Measurements from ENCODE around the gene GATA5. TPM values are rescaled to one million over a fixed set of nuclear protein-coding genes. Genes with fewer than 3 reads are reported as not detected.

Gene GATA5
- total RNA-seq, 2 donors from 2014 or later, result 2.5 to 6.7 TPM

DNA sequence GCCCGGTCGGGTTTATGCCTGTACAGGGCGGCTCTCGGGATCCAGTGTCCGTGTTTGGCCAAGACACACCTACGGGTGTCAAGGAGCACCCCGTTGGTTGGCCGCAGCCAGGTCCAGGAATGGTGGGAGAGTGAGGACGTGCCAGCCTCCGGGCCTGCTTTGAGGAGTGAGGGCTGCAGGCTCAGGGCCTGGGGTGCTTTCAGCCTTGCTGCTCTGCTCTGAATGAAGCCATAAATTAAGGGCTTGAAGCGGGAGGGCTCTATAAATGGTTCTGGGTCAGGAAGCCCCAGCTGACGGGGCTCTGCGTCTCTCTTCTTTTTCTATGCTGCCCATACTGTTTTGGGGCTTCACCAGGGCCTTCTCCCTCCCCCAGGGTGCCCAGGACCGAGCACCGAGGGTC lies 15.1 kb downstream of the GATA5 start:
- H3K27ac ChIP-seq (ENCODE audit: low read depth, low read length), result no peak overlapping the region
- H3K27me3 Mint-ChIP-seq (ENCODE audit: insufficient read depth), result no peaks in the 10 kb centered on the region
- no peak overlapping the region for H3K9ac ChIP-seq (ENCODE audit: extremely low read depth, low read length, poor library complexity, severe bottlenecking)
- no peaks in the 10 kb centered on the region for H3K4me1 ChIP-seq (ENCODE audit: control insufficient read depth, insufficient read depth, low read length)
- no peaks in the 10 kb centered on the region for H3K9me3 ChIP-seq (ENCODE audit: control insufficient read depth, low read length)
- H3K36me3 Mint-ChIP-seq (ENCODE audit: low read depth), result no peaks in the 10 kb centered on the region
- TF ChIP-seq, protein P1, sequence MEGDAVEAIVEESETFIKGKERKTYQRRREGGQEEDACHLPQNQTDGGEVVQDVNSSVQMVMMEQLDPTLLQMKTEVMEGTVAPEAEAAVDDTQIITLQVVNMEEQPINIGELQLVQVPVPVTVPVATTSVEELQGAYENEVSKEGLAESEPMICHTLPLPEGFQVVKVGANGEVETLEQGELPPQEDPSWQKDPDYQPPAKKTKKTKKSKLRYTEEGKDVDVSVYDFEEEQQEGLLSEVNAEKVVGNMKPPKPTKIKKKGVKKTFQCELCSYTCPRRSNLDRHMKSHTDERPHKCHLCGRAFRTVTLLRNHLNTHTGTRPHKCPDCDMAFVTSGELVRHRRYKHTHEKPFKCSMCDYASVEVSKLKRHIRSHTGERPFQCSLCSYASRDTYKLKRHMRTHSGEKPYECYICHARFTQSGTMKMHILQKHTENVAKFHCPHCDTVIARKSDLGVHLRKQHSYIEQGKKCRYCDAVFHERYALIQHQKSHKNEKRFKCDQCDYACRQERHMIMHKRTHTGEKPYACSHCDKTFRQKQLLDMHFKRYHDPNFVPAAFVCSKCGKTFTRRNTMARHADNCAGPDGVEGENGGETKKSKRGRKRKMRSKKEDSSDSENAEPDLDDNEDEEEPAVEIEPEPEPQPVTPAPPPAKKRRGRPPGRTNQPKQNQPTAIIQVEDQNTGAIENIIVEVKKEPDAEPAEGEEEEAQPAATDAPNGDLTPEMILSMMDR (conservative IDR thresholded peaks at IDR 0.05), result no peak
- DNase-seq, result no peak
- no peaks in the 10 kb centered on the region for H3K36me3 ChIP-seq (ENCODE audit: control insufficient read depth, insufficient read depth, low read length)
- H3K27ac Mint-ChIP-seq, result no peak overlapping the region
- H3K4me3 Mint-ChIP-seq, result no peak overlapping the region
- no peaks in the 10 kb centered on the region for H3K9me3 Mint-ChIP-seq
- no peak overlapping the region for H3K4me3 ChIP-seq (ENCODE audit: low read length)
- H3K27me3 ChIP-seq (ENCODE audit: control insufficient read depth, insufficient read depth, low read length, poor library complexity, severe bottlenecking), result no peaks in the 10 kb centered on the region
- 94 to 96% methylated on average over 11 to 15 of the region's 15 CpGs for WGBS, 2 experiments (ENCODE audit: insufficient coverage in 1 of 2, insufficient read length in 1 of 2)
- H3K4me1 Mint-ChIP-seq, result no peaks in the 10 kb centered on the region

- no peak for DNase-seq
- Mint-ChIP-seq H3K27ac (no peak overlapping the region), H3K4me3 (no peak overlapping the region), H3K4me1 (peaks cover 3% of the 10 kb centered on the region), H3K27me3 (ENCODE audit: insufficient read depth) (no peaks in the 10 kb centered on the region), H3K36me3 (ENCODE audit: low read depth) (no peaks in the 10 kb centered on the region), H3K9me3 (no peaks in the 10 kb centered on the region)
- Histone ChIP-seq H3K9me3 (ENCODE audit: control insufficient read depth, low read length) (no peaks in the 10 kb centered on the region), H3K4me3 (ENCODE audit: low read length) (no peak overlapping the region), H3K27me3 (ENCODE audit: control insufficient read depth, insufficient read depth, low read length, poor library complexity, severe bottlenecking) (no peaks in the 10 kb centered on the region), H3K9ac (ENCODE audit: extremely low read depth, low read length, poor library complexity, severe bottlenecking) (no peak overlapping the region), H3K4me1 (ENCODE audit: control insufficient read depth, insufficient read depth, low read length) (no peaks in the 10 kb centered on the region), H3K36me3 (ENCODE audit: control insufficient read depth, insufficient read depth, low read length) (no peaks in the 10 kb centered on the region), H3K27ac (ENCODE audit: low read depth, low read length) (no peak overlapping the region)
- TF ChIP-seq, protein P1 (conservative IDR thresholded peaks at IDR 0.05), result no peak
- 78 to 82% methylated on average over 9 to 14 of the region's 14 CpGs for WGBS, 2 experiments (ENCODE audit: insufficient coverage in 1 of 2, insufficient read length in 1 of 2)
Observed at GRCh38 chr20:62459488-62459887, 16.3 kb downstream of the GATA5 start.

DNA sequence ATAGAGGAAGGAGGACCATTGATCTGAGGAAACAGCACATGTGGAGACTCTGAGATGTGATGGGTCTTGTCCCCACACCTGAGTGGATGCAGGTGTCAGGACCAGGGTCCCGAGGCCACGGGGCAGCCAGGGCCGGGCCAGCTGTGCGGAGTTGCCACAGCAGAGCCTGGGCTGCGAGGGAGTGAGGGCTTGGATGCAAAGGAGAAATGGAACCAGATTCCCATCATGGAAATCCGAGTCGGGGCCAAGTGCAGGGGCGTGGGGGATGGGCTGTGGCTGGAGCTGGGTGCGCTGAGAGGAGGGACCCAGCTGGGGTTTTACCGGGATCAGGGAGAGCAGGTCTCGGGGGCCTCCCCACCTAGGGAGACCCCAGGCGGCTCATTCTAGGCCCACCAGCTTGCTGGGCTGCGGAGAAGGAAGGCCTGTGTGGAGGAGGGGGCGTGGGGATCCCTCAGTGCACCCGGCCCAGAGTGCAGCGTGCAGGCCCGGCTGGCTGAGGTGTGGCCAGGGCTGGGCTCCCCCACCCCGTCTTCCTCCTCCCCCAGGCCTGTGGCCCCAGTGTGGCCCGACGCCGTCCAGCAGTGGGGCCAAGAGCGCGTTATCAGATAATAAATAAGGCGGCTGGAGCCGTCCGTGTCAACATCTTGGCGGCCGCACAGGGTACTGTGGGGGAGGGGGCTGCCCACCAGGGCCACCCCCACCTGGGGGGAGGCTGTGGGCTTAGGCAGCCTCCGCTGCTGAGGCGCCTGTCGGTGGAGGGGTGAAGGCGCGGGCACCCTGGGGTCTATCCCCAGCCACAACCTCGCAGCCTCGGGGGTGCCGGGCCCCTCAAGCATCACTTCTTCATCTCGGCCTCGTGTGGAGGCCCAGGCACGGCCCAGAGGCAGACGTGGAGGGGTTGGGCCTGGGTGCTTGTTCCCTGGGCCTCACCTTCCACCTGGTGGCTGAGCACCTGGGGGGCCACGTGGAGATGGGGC lies 17.2 kb downstream of the GATA5 start:
- Mint-ChIP-seq H3K4me3 (no peak overlapping the region), H3K4me1 (peaks cover 3% of the 10 kb centered on the region), H3K36me3 (ENCODE audit: low read depth) (no peaks in the 10 kb centered on the region), H3K27ac (no peak overlapping the region), H3K9me3 (no peaks in the 10 kb centered on the region), H3K27me3 (ENCODE audit: insufficient read depth) (no peaks in the 10 kb centered on the region)
- Histone ChIP-seq H3K9ac (ENCODE audit: extremely low read depth, low read length, poor library complexity, severe bottlenecking) (no peak overlapping the region), H3K9me3 (ENCODE audit: control insufficient read depth, low read length) (no peaks in the 10 kb centered on the region), H3K36me3 (ENCODE audit: control insufficient read depth, insufficient read depth, low read length) (no peaks in the 10 kb centered on the region), H3K27ac (ENCODE audit: low read depth, low read length) (no peak overlapping the region), H3K27me3 (ENCODE audit: control insufficient read depth, insufficient read depth, low read length, poor library complexity, severe bottlenecking) (no peaks in the 10 kb centered on the region), H3K4me3 (ENCODE audit: low read length) (no peak overlapping the region), H3K4me1 (ENCODE audit: control insufficient read depth, insufficient read depth, low read length) (no peaks in the 10 kb centered on the region)
- no peak for DNase-seq
- TF ChIP-seq, protein P1 (conservative IDR thresholded peaks at IDR 0.05), result no peak
- 91 to 93% methylated on average over 24 to 40 of the region's 41 CpGs for WGBS, 2 experiments (ENCODE audit: insufficient coverage in 1 of 2, insufficient read length in 1 of 2)
